Stomach (tissue), 4 donors: ENCODE data around the gene GPR183.

Source experiments
- POLR2A ChIP-seq, 4 donors: fragments of 450-650 bp; IDR thresholded peaks; one replicate each; pipeline ENCODE4 v1.6.1; 2016; ENCODE audit warnings: antibody characterized with exemption in 4 of 4, control low read depth in 2 of 4, mild to moderate bottlenecking in 1 of 4, moderate library complexity in 1 of 4
- POLR2AphosphoS5 ChIP-seq, 3 donors: sonication (generic); formaldehyde crosslinking; IDR thresholded peaks; one replicate each; pipeline ENCODE4 v1.6.1; 2016; ENCODE audit warnings: antibody characterized with exemption in 3 of 3
- TF ChIP-seq, protein P1 (sequence below), 7 experiments: fragments of 450-650 bp in 4 of 7; fragments of 200-600 bp in 3 of 7; sonication (generic) in 3 of 7; IDR thresholded peaks; one replicate each; pipeline ENCODE4 v1.5.1; 2016 to 2019; ENCODE audit warnings: antibody characterized with exemption in 7 of 7, control low read depth in 2 of 7, mild to moderate bottlenecking in 1 of 7

DNA sequence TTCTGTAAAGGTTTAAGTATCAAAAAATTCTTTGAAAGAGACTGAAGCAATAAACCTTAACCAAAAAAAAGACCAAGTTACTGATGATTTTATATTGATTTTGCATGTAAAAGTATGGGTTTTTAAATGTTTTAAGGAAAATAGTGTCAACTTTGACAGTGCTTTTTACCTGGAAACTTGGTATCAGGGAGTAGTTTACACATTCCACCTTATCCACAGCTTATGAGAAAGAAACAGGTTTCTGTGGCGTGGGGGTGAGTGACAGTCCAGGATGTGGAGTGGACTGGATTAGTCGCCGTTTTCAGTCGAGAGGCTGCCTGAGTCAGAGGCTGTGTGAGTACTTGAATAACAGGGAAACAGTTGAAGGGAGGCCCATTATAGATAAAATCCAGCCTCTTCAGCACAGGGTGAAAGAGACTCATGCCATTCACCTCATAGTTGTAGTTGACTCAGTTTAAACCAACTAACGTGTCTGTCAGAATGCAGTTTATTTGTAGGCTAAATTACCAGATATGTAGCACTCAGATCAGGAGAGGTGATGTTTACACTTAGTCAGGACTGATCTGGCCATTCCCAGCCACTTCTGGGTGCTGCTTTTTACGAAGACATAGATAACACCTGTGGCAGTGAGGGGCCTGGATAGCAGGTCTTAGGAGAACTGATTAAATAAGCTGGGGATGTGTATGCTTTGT is 595 bp upstream of the GPR183 start:
- TF ChIP-seq POLR2A (IDR thresholded peaks at IDR 0.05) (no peak), POLR2AphosphoS5 (IDR thresholded peaks at IDR 0.05) (no peak)
- TF ChIP-seq, protein P1, sequence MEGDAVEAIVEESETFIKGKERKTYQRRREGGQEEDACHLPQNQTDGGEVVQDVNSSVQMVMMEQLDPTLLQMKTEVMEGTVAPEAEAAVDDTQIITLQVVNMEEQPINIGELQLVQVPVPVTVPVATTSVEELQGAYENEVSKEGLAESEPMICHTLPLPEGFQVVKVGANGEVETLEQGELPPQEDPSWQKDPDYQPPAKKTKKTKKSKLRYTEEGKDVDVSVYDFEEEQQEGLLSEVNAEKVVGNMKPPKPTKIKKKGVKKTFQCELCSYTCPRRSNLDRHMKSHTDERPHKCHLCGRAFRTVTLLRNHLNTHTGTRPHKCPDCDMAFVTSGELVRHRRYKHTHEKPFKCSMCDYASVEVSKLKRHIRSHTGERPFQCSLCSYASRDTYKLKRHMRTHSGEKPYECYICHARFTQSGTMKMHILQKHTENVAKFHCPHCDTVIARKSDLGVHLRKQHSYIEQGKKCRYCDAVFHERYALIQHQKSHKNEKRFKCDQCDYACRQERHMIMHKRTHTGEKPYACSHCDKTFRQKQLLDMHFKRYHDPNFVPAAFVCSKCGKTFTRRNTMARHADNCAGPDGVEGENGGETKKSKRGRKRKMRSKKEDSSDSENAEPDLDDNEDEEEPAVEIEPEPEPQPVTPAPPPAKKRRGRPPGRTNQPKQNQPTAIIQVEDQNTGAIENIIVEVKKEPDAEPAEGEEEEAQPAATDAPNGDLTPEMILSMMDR (IDR thresholded peaks at IDR 0.05): no peak
